Measurements from ENCODE around the gene ATXN1L.

The ATXN1L gene, protein sequence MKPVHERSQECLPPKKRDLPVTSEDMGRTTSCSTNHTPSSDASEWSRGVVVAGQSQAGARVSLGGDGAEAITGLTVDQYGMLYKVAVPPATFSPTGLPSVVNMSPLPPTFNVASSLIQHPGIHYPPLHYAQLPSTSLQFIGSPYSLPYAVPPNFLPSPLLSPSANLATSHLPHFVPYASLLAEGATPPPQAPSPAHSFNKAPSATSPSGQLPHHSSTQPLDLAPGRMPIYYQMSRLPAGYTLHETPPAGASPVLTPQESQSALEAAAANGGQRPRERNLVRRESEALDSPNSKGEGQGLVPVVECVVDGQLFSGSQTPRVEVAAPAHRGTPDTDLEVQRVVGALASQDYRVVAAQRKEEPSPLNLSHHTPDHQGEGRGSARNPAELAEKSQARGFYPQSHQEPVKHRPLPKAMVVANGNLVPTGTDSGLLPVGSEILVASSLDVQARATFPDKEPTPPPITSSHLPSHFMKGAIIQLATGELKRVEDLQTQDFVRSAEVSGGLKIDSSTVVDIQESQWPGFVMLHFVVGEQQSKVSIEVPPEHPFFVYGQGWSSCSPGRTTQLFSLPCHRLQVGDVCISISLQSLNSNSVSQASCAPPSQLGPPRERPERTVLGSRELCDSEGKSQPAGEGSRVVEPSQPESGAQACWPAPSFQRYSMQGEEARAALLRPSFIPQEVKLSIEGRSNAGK

DNA sequence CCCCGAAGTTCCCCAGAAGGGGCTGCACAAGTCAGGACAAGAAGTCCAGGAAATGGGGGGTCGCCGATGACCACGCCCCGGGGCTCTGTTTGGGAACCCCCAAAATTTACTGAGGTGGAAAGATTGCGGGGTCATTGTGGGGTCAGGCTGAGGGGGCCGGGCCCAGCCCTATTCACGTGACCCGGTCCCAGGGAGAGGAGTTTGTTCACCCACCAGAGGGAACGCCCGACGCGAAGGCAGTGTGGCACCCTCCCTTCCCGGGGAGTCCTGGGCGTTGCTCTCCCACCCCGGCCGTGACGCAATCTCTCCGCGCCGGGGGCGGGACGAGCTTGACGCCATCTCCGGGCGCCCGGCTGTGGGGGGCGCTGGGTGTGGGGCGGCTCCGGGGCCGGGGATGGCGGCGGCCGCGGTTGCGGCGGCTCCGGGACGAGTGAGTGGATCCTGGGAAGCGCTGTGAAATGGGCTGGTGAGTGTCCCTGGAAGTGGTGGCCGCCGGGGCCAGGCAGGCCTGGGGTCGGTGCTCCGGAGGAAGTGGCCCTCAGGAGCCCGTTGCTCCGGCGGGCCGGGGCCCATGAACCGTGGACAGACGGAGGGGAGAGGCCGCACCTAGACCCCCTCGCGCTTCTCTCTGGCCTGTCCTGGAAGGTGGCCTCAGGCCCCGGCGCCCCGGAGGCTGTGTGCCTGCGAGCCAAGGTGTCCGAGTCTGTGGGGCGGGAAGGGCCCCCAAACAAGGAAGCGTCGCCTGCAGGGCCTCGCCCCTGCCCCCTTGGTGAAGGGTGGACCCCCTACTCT is at the start of gene ATXN1L:
Gene ATXN1L, plus strand, starts transcription at position 338 of the 792 bp plus-strand sequence. CDS start 3,765 bp downstream, outside the sequence.
- TF ChIP-seq, protein P1, sequence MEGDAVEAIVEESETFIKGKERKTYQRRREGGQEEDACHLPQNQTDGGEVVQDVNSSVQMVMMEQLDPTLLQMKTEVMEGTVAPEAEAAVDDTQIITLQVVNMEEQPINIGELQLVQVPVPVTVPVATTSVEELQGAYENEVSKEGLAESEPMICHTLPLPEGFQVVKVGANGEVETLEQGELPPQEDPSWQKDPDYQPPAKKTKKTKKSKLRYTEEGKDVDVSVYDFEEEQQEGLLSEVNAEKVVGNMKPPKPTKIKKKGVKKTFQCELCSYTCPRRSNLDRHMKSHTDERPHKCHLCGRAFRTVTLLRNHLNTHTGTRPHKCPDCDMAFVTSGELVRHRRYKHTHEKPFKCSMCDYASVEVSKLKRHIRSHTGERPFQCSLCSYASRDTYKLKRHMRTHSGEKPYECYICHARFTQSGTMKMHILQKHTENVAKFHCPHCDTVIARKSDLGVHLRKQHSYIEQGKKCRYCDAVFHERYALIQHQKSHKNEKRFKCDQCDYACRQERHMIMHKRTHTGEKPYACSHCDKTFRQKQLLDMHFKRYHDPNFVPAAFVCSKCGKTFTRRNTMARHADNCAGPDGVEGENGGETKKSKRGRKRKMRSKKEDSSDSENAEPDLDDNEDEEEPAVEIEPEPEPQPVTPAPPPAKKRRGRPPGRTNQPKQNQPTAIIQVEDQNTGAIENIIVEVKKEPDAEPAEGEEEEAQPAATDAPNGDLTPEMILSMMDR (IDR thresholded peaks at IDR 0.05): no peak

DNA sequence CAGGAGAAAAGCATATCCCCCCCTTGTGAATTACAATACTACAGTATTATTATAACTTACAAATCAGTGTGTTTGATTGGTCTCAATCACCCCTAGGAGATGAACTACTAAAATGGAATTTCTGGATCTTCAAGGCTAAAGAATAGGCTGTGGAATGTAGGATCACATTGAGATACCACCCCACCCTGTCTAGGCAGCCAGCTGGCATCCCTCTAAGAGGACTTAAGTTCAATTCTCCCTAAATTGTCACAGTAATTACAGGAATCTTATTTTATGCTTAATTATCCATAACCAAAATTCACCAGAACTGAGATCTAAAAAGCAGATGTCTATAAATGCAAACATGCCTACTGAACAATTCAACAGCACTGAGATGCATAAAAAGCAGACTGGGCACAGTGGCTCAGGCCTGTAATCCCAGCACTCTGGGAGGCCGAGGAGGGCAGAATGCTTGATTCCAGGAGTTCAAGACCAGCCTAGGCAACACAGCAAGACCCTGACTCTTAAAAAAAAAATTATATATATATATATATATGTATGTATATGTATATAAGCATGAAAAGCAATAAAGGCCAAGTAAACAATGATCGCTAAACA is 49.2 kb upstream of the ATXN1L start:
- TF ChIP-seq, protein P1 (IDR thresholded peaks at IDR 0.05): no peak

DNA sequence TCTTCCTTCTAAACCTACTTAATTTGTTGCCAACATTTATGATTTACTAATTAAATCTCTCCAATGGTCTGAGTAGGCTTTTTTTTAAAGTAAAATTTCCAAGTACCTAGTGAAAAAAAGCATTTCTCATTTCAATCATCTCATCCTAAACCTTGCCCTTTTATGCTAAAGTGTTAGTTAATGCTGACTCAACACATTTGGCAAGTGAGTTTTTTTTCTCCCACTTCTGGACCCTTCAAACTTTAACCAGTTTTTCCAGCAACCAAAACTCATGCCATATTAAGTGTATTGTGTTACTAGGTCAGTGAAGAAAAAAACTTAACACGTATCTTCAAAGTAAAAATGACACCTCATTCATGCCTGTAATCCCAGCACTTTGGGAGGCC is 42.5 kb upstream of the ATXN1L start:
- TF ChIP-seq, protein P1 (IDR thresholded peaks at IDR 0.05): no peak

DNA sequence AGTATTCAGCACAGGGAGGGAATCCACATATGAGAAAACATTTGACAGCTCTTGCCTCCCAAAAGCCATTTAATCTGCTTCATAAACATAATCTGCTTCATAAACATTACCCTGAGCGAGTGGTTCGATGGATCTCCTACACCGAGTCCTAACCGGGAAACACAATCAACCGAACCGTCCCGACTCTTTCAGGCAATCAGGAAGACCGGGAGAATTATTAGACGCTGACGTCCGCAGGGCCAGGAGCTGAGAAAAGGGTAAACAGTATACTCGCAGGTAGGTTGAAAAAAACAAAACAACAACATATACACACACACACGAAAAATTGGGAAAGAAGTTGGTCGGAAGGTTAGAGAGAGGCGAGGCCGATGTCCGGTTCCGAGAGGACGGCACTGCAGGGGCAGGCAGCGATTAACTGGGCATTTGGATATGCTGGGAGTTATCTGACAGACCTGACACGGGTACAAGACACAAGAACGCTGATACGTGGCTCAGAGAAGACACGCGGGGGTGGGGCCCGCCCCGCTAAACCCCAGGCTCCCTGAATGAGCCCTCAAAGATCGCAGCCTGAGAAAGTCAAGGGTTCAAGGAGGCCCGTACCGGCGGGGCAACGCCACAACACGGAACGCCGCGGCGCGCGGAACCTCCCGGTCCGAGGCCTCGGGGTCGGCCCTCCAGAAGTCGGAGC is 37.7 kb upstream of the ATXN1L start:
- TF ChIP-seq, protein P1 (IDR thresholded peaks at IDR 0.05): no peak

DNA sequence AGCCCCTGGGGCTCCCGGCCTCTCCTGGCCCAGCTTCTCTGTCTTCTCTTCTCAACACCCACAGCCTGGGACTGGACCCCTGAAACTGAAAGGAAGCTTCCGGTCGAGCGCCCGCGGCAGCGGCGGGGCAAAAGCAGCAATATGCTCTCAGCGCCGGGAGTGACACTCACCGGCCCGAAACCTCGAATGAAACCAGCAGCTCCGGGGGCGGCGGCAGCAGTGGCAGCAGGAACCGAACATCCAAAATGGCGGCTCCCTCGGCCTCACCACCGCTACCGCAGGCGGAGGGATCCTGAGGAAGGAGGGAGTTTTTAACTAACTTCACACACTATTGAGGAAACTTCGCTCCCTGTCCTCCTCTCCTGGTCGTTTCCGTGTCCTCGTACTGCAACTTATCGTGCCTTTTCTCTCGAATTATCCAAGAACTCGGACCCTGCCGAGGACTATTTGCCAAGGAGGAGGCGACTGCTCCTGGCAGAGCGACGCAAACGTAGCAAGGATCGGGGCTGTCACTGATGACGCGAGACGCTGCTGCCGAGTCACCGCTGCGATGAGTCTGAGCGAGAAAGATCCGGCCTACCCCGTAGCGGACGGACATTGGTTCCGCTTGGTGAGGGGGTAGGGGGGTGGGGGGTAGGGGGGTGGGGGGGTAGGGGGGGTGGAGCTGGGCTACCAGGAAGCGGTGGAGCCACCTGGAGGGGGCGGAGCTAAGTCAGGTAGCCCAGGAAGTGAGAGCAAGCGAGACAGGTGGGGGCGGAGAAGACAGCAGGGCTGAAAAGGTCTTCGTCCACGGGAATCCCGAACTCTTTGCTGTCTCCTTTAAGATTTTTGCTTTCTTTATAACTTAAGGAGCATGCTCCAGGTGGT is 37.0 kb upstream of the ATXN1L start, which contains the start of gene AP1G1:
Gene AP1G1, minus strand, starts transcription at position 242 of the 867 bp plus-strand sequence. CDS start 19,355 bp downstream, outside the sequence.
- TF ChIP-seq, protein P1 (IDR thresholded peaks at IDR 0.05): no peak

DNA sequence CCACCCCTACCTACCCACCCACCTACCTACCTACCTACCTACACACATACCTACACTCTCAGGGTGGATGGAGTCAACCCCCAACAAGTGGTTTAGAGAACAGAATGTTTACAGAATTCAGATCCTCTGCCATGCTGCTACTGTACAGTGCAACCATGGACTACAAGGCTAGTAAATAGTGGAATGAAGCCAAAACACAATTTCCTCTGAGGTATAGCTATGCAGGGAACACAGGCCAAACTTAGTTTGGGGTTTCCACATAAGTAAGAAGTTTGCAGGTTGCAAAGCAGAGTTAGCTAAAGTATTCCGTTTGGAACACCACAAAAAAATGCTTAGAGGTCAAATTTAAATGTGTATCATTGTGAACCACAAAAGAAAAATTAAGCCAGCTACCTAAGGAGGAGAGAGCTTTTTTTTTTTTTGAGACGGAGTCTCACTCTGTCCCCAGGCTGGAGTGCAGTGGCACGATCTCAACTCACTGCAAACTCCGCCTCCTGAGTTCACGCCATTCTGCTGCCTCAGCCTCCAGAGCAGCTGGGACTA is 34.4 kb upstream of the ATXN1L start:
- TF ChIP-seq, protein P1 (IDR thresholded peaks at IDR 0.05): no peak

All from LNCAP (cell line).